ENCODE results near the gene LCMT1.
"Not testable (repeated sequence)": the region's sequence is repeated elsewhere in the genome, so short reads cannot be mapped to it uniquely, and the experiment has no call there.

Gene LCMT1

GRCh38 chr16:25151996-25152395 lies 40.5 kb downstream of the LCMT1 start:
- DNase-seq, result no peak

- no peak for DNase-seq
Measured at GRCh38 chr16:25155553-25156460, 44.3 kb downstream of the LCMT1 start.

- no peak for DNase-seq
Measured at GRCh38 chr16:25157271-25157875, 45.8 kb downstream of the LCMT1 start.

- no peak for DNase-seq
Measured at GRCh38 chr16:25158401-25158800, 46.9 kb downstream of the LCMT1 start.

GRCh38 chr16:25161753-25162367 lies 50.3 kb downstream of the LCMT1 start:
- no peak for DNase-seq

GRCh38 chr16:25163683-25164082 lies 52.1 kb downstream of the LCMT1 start:
- no peak for DNase-seq

- DNase-seq, result no peak
Measured at GRCh38 chr16:25165284-25165683, 53.7 kb downstream of the LCMT1 start.

- DNase-seq, result not testable (repeated sequence)
Measured at GRCh38 chr16:25167920-25168319, 56.4 kb downstream of the LCMT1 start.

- no peak for DNase-seq
Measured at GRCh38 chr16:25171390-25171789, 59.8 kb downstream of the LCMT1 start.

GRCh38 chr16:25172831-25173230 lies 61.3 kb downstream of the LCMT1 start:
- DNase-seq, result no peak

GRCh38 chr16:25174285-25174684 lies 62.7 kb downstream of the LCMT1 start:
- DNase-seq, result no peak

GRCh38 chr16:25176136-25176535 lies 64.6 kb downstream of the LCMT1 start:
- DNase-seq, result no peak

GRCh38 chr16:25177512-25177830 lies 65.9 kb downstream of the LCMT1 start:
- no peak for DNase-seq

GRCh38 chr16:25177831-25178688 lies 66.5 kb downstream of the LCMT1 start:
- DNase-seq, result no peak

- not testable (repeated sequence) for DNase-seq
Measured at GRCh38 chr16:25181236-25181635, 69.7 kb downstream of the LCMT1 start.

- no peak for DNase-seq
Measured at GRCh38 chr16:25184771-25185170, 73.2 kb downstream of the LCMT1 start.

GRCh38 chr16:25187491-25187795 lies 75.9 kb downstream of the LCMT1 start:
- no peak for DNase-seq

GRCh38 chr16:25189305-25189704 lies 77.8 kb downstream of the LCMT1 start:
- DNase-seq, result no peak

GRCh38 chr16:25192096-25192495 lies 80.6 kb downstream of the LCMT1 start:
- no peak for DNase-seq

GRCh38 chr16:25194273-25194878 lies 82.8 kb downstream of the LCMT1 start:
- DNase-seq, result no peak

- no peak for DNase-seq
Measured at GRCh38 chr16:25198021-25198420, 86.5 kb downstream of the LCMT1 start.

GRCh38 chr16:25199457-25199856 lies 87.9 kb downstream of the LCMT1 start:
- DNase-seq, result no peak

- no peak for DNase-seq
Measured at GRCh38 chr16:25210758-25211157, 99.2 kb downstream of the LCMT1 start.

Measured in NCI-H187 treated with DMSO at 0.1 percent for 48 hours (cell line).